Measurements from ENCODE around the gene SLC4A9.

Gene SLC4A9

DNA sequence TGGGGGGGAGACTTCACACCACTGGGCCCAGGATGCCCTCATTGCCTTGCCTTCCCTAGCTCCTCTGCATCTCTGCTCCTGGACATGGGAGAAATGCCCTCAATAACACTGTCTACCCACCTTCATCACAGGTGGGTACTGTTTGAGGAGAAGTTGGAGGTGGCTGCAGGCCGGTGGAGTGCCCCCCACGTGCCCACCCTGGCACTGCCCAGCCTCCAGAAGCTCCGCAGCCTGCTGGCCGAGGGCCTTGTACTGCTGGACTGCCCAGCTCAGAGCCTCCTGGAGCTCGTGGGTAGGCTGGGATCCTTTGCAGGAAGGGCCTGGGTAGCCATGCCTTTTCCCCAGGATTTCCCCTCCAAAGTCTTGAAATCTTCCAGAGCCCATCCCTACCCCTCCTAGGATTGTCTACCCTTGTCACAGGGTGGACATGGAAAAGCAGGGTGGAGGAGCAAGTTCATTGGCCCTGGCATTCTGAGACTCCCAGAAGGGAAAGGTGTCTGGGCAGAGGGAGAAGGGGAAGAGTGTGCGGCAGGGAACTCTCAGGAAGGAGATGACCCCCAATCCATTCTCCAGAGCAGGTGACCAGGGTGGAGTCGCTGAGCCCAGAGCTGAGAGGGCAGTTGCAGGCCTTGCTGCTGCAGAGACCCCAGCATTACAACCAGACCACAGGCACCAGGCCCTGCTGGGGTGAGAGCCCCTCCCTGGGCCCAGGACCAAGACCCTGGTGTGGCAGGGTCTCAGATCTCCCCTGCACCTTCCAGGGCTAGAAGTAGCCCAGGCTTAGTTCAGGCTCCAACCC lies 886 bp downstream of the SLC4A9 start:
- TF ChIP-seq BACH2 (CRISPR knock-in tag; IDR thresholded peaks at IDR 0.05; ENCODE audit: borderline replicate concordance) (no peak), ZFP30 (CRISPR knock-in tag; IDR thresholded peaks at IDR 0.05) (no peak), ZNF70 (CRISPR knock-in tag; IDR thresholded peaks at IDR 0.05) (no peak), ZNF565 (CRISPR knock-in tag; conservative IDR thresholded peaks at IDR 0.05; ENCODE audit: low read depth) (no peak), SNAI2 (CRISPR knock-in tag; IDR thresholded peaks at IDR 0.05) (no peak), ESRRG (CRISPR knock-in tag; IDR thresholded peaks at IDR 0.05) (no peak), ARNTL (CRISPR knock-in tag; IDR thresholded peaks at IDR 0.05; ENCODE audit: borderline replicate concordance, low read depth) (no peak)
- TF ChIP-seq, protein P1, sequence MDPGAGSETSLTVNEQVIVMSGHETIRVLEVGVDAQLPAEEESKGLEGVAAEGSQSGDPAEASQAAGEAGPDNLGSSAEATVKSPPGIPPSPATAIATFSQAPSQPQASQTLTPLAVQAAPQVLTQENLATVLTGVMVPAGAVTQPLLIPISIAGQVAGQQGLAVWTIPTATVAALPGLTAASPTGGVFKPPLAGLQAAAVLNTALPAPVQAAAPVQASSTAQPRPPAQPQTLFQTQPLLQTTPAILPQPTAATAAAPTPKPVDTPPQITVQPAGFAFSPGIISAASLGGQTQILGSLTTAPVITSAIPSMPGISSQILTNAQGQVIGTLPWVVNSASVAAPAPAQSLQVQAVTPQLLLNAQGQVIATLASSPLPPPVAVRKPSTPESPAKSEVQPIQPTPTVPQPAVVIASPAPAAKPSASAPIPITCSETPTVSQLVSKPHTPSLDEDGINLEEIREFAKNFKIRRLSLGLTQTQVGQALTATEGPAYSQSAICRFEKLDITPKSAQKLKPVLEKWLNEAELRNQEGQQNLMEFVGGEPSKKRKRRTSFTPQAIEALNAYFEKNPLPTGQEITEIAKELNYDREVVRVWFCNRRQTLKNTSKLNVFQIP (CRISPR knock-in tag; IDR thresholded peaks at IDR 0.05; ENCODE audit: borderline replicate concordance, low read depth) = no peak

DNA sequence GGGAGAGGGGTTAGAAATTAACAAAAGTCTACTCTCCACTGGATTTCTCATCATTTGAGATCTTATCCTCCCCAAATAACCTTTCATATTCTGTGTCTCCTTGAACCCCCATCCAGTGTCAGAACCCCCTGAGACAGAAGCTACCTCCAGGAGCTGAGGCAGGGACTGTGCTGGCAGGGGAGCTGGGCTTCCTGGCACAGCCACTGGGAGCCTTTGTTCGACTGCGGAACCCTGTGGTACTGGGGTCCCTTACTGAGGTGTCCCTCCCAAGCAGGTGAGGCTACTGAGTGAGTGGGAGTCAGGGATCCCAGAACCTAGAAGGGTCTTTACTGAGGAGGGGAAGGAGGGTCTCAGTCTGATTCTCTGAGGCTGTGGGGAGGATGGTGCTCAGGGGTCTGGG lies 1.9 kb downstream of the SLC4A9 start:
- TF ChIP-seq ZNF8 (CRISPR knock-in tag; IDR thresholded peaks at IDR 0.05) (no peak), ZNF565 (CRISPR knock-in tag; conservative IDR thresholded peaks at IDR 0.05; ENCODE audit: low read depth) (no peak), RARB (CRISPR knock-in tag; IDR thresholded peaks at IDR 0.05) (no peak), BACH2 (CRISPR knock-in tag; IDR thresholded peaks at IDR 0.05; ENCODE audit: borderline replicate concordance) (no peak), ZFP3 (CRISPR knock-in tag; IDR thresholded peaks at IDR 0.05) (no peak), TCF4 (CRISPR knock-in tag; IDR thresholded peaks at IDR 0.05; ENCODE audit: borderline replicate concordance) (no peak), TSHZ2 (CRISPR knock-in tag; IDR thresholded peaks at IDR 0.05) (no peak), GLIS3 (CRISPR knock-in tag; IDR thresholded peaks at IDR 0.05) (no peak), OSR1 (CRISPR knock-in tag; IDR thresholded peaks at IDR 0.05) (no peak), ESRRG (CRISPR knock-in tag; IDR thresholded peaks at IDR 0.05) (no peak), CSRNP3 (CRISPR knock-in tag; IDR thresholded peaks at IDR 0.05) (no peak)
- TF ChIP-seq, protein P2, sequence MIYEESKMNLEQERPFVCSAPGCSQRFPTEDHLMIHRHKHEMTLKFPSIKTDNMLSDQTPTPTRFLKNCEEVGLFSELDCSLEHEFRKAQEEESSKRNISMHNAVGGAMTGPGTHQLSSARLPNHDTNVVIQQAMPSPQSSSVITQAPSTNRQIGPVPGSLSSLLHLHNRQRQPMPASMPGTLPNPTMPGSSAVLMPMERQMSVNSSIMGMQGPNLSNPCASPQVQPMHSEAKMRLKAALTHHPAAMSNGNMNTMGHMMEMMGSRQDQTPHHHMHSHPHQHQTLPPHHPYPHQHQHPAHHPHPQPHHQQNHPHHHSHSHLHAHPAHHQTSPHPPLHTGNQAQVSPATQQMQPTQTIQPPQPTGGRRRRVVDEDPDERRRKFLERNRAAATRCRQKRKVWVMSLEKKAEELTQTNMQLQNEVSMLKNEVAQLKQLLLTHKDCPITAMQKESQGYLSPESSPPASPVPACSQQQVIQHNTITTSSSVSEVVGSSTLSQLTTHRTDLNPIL (CRISPR knock-in tag; IDR thresholded peaks at IDR 0.05; ENCODE audit: low read depth) = no peak
- TF ChIP-seq, protein P1 (CRISPR knock-in tag; IDR thresholded peaks at IDR 0.05; ENCODE audit: borderline replicate concordance, low read depth) = no peak

More for the DNA sequence above, 886 bp downstream of the SLC4A9 start:
- ATAC-seq = no peak

DNA sequence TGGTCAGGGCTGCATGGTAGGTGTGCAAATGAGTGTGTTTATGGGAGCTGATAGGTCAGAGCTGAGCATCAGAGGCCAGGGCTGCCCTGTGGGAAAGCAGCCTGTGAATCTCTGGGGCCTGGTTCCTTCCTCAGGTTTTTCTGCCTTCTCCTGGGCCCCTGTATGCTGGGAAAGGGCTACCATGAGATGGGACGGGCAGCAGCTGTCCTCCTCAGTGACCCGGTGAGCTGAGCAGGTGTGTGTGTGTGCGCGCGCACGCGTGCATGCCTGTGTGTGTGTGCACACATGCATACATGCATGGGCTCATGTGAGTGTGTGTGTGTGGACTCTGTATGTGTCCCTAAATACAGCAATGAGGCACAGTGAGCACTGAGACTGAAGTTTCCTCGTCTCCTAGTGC lies 2.3 kb downstream of the SLC4A9 start:
- TF ChIP-seq ZNF565 (CRISPR knock-in tag; conservative IDR thresholded peaks at IDR 0.05; ENCODE audit: low read depth) (no peak), OSR1 (CRISPR knock-in tag; IDR thresholded peaks at IDR 0.05) (no peak), ZNF70 (CRISPR knock-in tag; IDR thresholded peaks at IDR 0.05) (no peak), TOX (CRISPR knock-in tag; IDR thresholded peaks at IDR 0.05; ENCODE audit: borderline replicate concordance) (no peak), TCF4 (CRISPR knock-in tag; IDR thresholded peaks at IDR 0.05; ENCODE audit: borderline replicate concordance) (no peak), PPARA (CRISPR knock-in tag; IDR thresholded peaks at IDR 0.05; ENCODE audit: borderline replicate concordance) (no peak), ESRRG (CRISPR knock-in tag; IDR thresholded peaks at IDR 0.05) (no peak), GLIS3 (CRISPR knock-in tag; IDR thresholded peaks at IDR 0.05) (no peak), BACH2 (CRISPR knock-in tag; IDR thresholded peaks at IDR 0.05; ENCODE audit: borderline replicate concordance) (no peak)
- TF ChIP-seq, protein P3, sequence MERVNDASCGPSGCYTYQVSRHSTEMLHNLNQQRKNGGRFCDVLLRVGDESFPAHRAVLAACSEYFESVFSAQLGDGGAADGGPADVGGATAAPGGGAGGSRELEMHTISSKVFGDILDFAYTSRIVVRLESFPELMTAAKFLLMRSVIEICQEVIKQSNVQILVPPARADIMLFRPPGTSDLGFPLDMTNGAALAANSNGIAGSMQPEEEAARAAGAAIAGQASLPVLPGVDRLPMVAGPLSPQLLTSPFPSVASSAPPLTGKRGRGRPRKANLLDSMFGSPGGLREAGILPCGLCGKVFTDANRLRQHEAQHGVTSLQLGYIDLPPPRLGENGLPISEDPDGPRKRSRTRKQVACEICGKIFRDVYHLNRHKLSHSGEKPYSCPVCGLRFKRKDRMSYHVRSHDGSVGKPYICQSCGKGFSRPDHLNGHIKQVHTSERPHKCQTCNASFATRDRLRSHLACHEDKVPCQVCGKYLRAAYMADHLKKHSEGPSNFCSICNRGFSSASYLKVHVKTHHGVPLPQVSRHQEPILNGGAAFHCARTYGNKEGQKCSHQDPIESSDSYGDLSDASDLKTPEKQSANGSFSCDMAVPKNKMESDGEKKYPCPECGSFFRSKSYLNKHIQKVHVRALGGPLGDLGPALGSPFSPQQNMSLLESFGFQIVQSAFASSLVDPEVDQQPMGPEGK (CRISPR knock-in tag; IDR thresholded peaks at IDR 0.05; ENCODE audit: borderline replicate concordance) = no peak
- TF ChIP-seq, protein P1 (CRISPR knock-in tag; IDR thresholded peaks at IDR 0.05; ENCODE audit: borderline replicate concordance, low read depth) = no peak

More for the DNA sequence above, 1.9 kb downstream of the SLC4A9 start:
- no peak for ATAC-seq

More for the DNA sequence above, 2.3 kb downstream of the SLC4A9 start:
- ATAC-seq = no peak
